Neutrophil (primary cell): ENCODE results near the gene FKBP14.

Experiments
- H3K27ac ChIP-seq: fragments of 200-600 bp; sonication (generic); 2 replicates; pipeline ENCODE4 v1.5.1; 2016; ENCODE audit warnings: mild to moderate bottlenecking, moderate library complexity
- H3K27me3 ChIP-seq: fragments of 200-600 bp; sonication (generic); 2 replicates; pipeline ENCODE4 v1.6.0; 2016; ENCODE audit warnings: mild to moderate bottlenecking
- H3K36me3 ChIP-seq: fragments of 200-600 bp; sonication (generic); 2 replicates; pipeline ENCODE4 v1.5.1; 2017
- H3K4me1 ChIP-seq, 2 experiments: fragments of 200-600 bp in 1 of 2; sonication (generic) in 1 of 2; 1 replicate in 1 of 2; 2 replicates in 1 of 2; pipeline versions ENCODE4 v1.5.1 to v1.6.1; 2013 to 2016; ENCODE audit warnings: low read depth in 1 of 2, low read length in 1 of 2, mild to moderate bottlenecking in 1 of 2, moderate library complexity in 1 of 2; ENCODE audit not compliant: control insufficient read depth in 1 of 2, insufficient read depth in 1 of 2
- H3K4me3 ChIP-seq, 2 experiments: fragments of 200-600 bp in 1 of 2; sonication (generic) in 1 of 2; 1 replicate in 1 of 2; 2 replicates in 1 of 2; pipeline ENCODE4 v1.5.1; 2013 to 2016; ENCODE audit warnings: low read depth in 1 of 2, low read length in 1 of 2, mild to moderate bottlenecking in 1 of 2, moderate library complexity in 1 of 2
- H3K9me3 ChIP-seq: fragments of 200-600 bp; sonication (generic); 2 replicates; pipeline ENCODE4 v1.5.1; 2016
- CTCF ChIP-seq: fragments of 200-600 bp; sonication (generic); IDR thresholded peaks from 2 replicates; pipeline ENCODE4 v1.5.1; 2016; ENCODE audit warnings: antibody characterized with exemption

The FKBP14 gene

GRCh38 chr7:29977886-29978651, 48.4 kb downstream of the FKBP14 start:
- no peaks in the 10 kb centered on the region for H3K9me3 ChIP-seq
- TF ChIP-seq CTCF = no peak
- H3K36me3 ChIP-seq = no peaks in the 10 kb centered on the region
- no peak overlapping the region for H3K27ac ChIP-seq
- H3K4me3 ChIP-seq = no peak overlapping the region
- H3K4me1 ChIP-seq = peaks cover 0 to 5% of the 10 kb centered on the region in 2 experiments
- H3K27me3 ChIP-seq = no peaks in the 10 kb centered on the region

- no peak for TF ChIP-seq CTCF
- H3K36me3 ChIP-seq = no peaks in the 10 kb centered on the region
- H3K27me3 ChIP-seq = no peaks in the 10 kb centered on the region
- no peaks in the 10 kb centered on the region for H3K9me3 ChIP-seq
- no peak overlapping the region for H3K27ac ChIP-seq
- H3K4me1 ChIP-seq = peaks cover 0 to 5% of the 10 kb centered on the region in 2 experiments
- H3K4me3 ChIP-seq = no peak overlapping the region
Measured at GRCh38 chr7:29976673-29977415, 49.7 kb downstream of the FKBP14 start.

GRCh38 chr7:29976266-29976665, 50.2 kb downstream of the FKBP14 start:
- no peak overlapping the region for H3K27ac ChIP-seq

GRCh38 chr7:29975561-29975960, 50.9 kb downstream of the FKBP14 start:
- Histone ChIP-seq H3K36me3 (no peaks in the 10 kb centered on the region), H3K4me1 (peaks cover 0 to 5% of the 10 kb centered on the region in 2 experiments), H3K9me3 (no peaks in the 10 kb centered on the region), H3K4me3 (no peak overlapping the region), H3K27ac (no peak overlapping the region), H3K27me3 (no peaks in the 10 kb centered on the region)
- no peak for TF ChIP-seq CTCF

More at GRCh38 chr7:29976266-29976665, 50.2 kb downstream of the FKBP14 start:
- Histone ChIP-seq H3K4me3 (no peak overlapping the region), H3K27me3 (no peaks in the 10 kb centered on the region), H3K9me3 (no peaks in the 10 kb centered on the region), H3K4me1 (peaks cover 0 to 5% of the 10 kb centered on the region in 2 experiments), H3K36me3 (no peaks in the 10 kb centered on the region)
- no peak for TF ChIP-seq CTCF

GRCh38 chr7:29974286-29974685, 52.2 kb downstream of the FKBP14 start:
- Histone ChIP-seq H3K36me3 (no peaks in the 10 kb centered on the region), H3K4me1 (peaks cover 0 to 5% of the 10 kb centered on the region in 2 experiments), H3K27me3 (no peaks in the 10 kb centered on the region), H3K27ac (no peak overlapping the region), H3K4me3 (no peak overlapping the region), H3K9me3 (no peaks in the 10 kb centered on the region)
- no peak for TF ChIP-seq CTCF
